HG03097 (cell line): Measurements from ENCODE around the gene TOMM34.
A peak's percentile ranks its signal among the peaks of the same experiment; 100 is the strongest.

ENCODE experiments used
- ATAC-seq: cut with Tn5 transposase; IDR thresholded peaks from one replicate; pipeline ENCODE4 v1.9.1; 2021; ENCODE audit not compliant: unreplicated experiment, low FRiP score

The TOMM34 gene

GRCh38 chr20:44936510-44936909, 23.7 kb downstream of the TOMM34 start:
- no peak for ATAC-seq

GRCh38 chr20:44932916-44933315, 27.3 kb downstream of the TOMM34 start:
- ATAC-seq = no peak

GRCh38 chr20:44931911-44932310, 28.3 kb downstream of the TOMM34 start:
- ATAC-seq = no peak

- ATAC-seq = no peak
Observed at GRCh38 chr20:44930517-44931168, 29.6 kb downstream of the TOMM34 start.

- ATAC-seq = no peak
Observed at GRCh38 chr20:44928595-44928994, 31.6 kb downstream of the TOMM34 start.

- no peak for ATAC-seq
Observed at GRCh38 chr20:44924541-44924940, 35.7 kb downstream of the TOMM34 start.

GRCh38 chr20:44921447-44921846, 38.8 kb downstream of the TOMM34 start:
- ATAC-seq = no peak

- ATAC-seq = no peak
Observed at GRCh38 chr20:44918761-44919160, 41.4 kb downstream of the TOMM34 start.

- no peak for ATAC-seq
Observed at GRCh38 chr20:44918342-44918741, 41.9 kb downstream of the TOMM34 start.

GRCh38 chr20:44917399-44917798, 42.8 kb downstream of the TOMM34 start:
- ATAC-seq = no peak

- ATAC-seq = no peak
Observed at GRCh38 chr20:44916586-44916985, 43.6 kb downstream of the TOMM34 start.

- no peak for ATAC-seq
Observed at GRCh38 chr20:44914924-44915323, 45.3 kb downstream of the TOMM34 start.

- ATAC-seq = no peak
Observed at GRCh38 chr20:44912189-44912588, 48.0 kb downstream of the TOMM34 start.

- no peak for ATAC-seq
Observed at GRCh38 chr20:44911264-44911921, 48.8 kb downstream of the TOMM34 start.

- no peak for ATAC-seq
Observed at GRCh38 chr20:44910690-44911262, 49.4 kb downstream of the TOMM34 start.

GRCh38 chr20:44909872-44910689, 50.1 kb downstream of the TOMM34 start, which contains the start of gene PABPC1L:
Gene PABPC1L, plus strand, starts transcription at chr20:44910060. Its CDS starts 84 bp downstream, at chr20:44910144.
- peak; percentile 58 for ATAC-seq

- no peak for ATAC-seq
Observed at GRCh38 chr20:44908987-44909871, 51.0 kb downstream of the TOMM34 start.

- no peak for ATAC-seq
Observed at GRCh38 chr20:44904377-44904776, 55.8 kb downstream of the TOMM34 start.

GRCh38 chr20:44901974-44902373, 58.2 kb downstream of the TOMM34 start:
- no peak for ATAC-seq

GRCh38 chr20:44900231-44900854, 59.9 kb downstream of the TOMM34 start:
- no peak for ATAC-seq
